H1 (cell line): ENCODE results near the gene TOM1L2. TPM values are rescaled to one million over a fixed set of nuclear protein-coding genes. Genes with fewer than 3 reads are reported as not detected.

ENCODE experiments used
- ASH2L ChIP-seq: fragments of 200-600, 300-600 bp; sonication (generic); IDR thresholded peaks from one replicate; pipeline ENCODE4 v1.7.1; 2017; ENCODE audit warnings: low read length
- CEBPB ChIP-seq: IDR thresholded peaks from 2 replicates; pipeline ENCODE4 v1.6.1; 2012; ENCODE audit warnings: low read depth, low read length
- CTBP2 ChIP-seq: IDR thresholded peaks from 2 replicates; pipeline ENCODE4 v1.7.0; 2011; ENCODE audit warnings: borderline replicate concordance, mild to moderate bottlenecking, moderate library complexity, mixed read lengths, low read length; ENCODE audit not compliant: insufficient read depth, insufficient read length
- CTCF ChIP-seq, 3 experiments: IDR thresholded peaks; 1 replicate in 2 of 3; 2 replicates in 1 of 3; pipeline versions ENCODE4 v1.5.1 to v1.6.1; 2011; ENCODE audit warnings: low read length in 3 of 3, mild to moderate bottlenecking in 3 of 3, inconsistent platforms in 2 of 3, low read depth in 1 of 3, moderate library complexity in 1 of 3; ENCODE audit not compliant: insufficient read depth in 1 of 3; ENCODE audit errors: control extremely low read depth in 1 of 3
- E2F6 ChIP-seq: IDR thresholded peaks from 2 replicates; pipeline ENCODE4 v1.6.1; 2012; ENCODE audit warnings: inconsistent platforms
- EGR1 ChIP-seq: IDR thresholded peaks from 2 replicates; pipeline ENCODE4 v1.6.1; 2011; ENCODE audit warnings: low read depth, low read length, borderline replicate concordance
- GTF2F1 ChIP-seq: IDR thresholded peaks from 2 replicates; pipeline ENCODE4 v1.6.1; 2012; ENCODE audit warnings: low read depth, low read length, improper control_type of control experiment, borderline replicate concordance
- HDAC6 ChIP-seq: IDR thresholded peaks from one replicate; pipeline ENCODE4 v1.7.1; 2012; ENCODE audit warnings: low read depth, mild to moderate bottlenecking, inconsistent platforms, low read length, moderate library complexity
- JUN ChIP-seq: IDR thresholded peaks from 2 replicates; pipeline ENCODE4 v1.6.1; 2011; ENCODE audit warnings: low read depth, mild to moderate bottlenecking, improper control_type of control experiment, low read length
- MAX ChIP-seq: IDR thresholded peaks from 2 replicates; pipeline ENCODE4 v1.6.1; 2012; ENCODE audit warnings: inconsistent platforms
- POLR2AphosphoS5 ChIP-seq: IDR thresholded peaks from 2 replicates; pipeline ENCODE4 v1.6.1; 2011; ENCODE audit warnings: low read depth, low read length
- RAD21 ChIP-seq, 2 experiments: IDR thresholded peaks in 1 of 2; conservative IDR thresholded peaks in 1 of 2; 2 replicates each; pipeline ENCODE4 v1.6.1; 2011; ENCODE audit warnings: low read depth in 2 of 2, low read length in 2 of 2, improper control_type of control experiment in 1 of 2, inconsistent platforms in 1 of 2, mild to moderate bottlenecking in 1 of 2, moderate library complexity in 1 of 2
- RFX5 ChIP-seq: IDR thresholded peaks from 2 replicates; pipeline ENCODE4 v1.6.1; 2011; ENCODE audit warnings: low read depth, low read length, improper control_type of control experiment, borderline replicate concordance
- RNF2 ChIP-seq: fragments of 200-900, 300-1000 bp; sonication (generic); IDR thresholded peaks from 2 replicates; pipeline ENCODE4 v1.7.1; 2016; ENCODE audit warnings: borderline replicate concordance, low read depth, mild to moderate bottlenecking, antibody characterized with exemption, low read length; ENCODE audit not compliant: poor library complexity, severe bottlenecking; ENCODE audit errors: missing control alignments
- SP4 ChIP-seq: IDR thresholded peaks from 2 replicates; pipeline ENCODE4 v1.6.1; 2012; ENCODE audit warnings: low read length, inconsistent platforms
- SRF ChIP-seq: IDR thresholded peaks from 2 replicates; pipeline ENCODE4 v1.6.1; 2011; ENCODE audit warnings: mild to moderate bottlenecking, low read depth, low read length, moderate library complexity
- SUZ12 ChIP-seq: fragments of 200-600 bp; sonication (generic); IDR thresholded peaks from 2 replicates; pipeline ENCODE4 v1.6.1; 2012; ENCODE audit warnings: mild to moderate bottlenecking, inconsistent platforms, low read length, moderate library complexity, mixed read lengths
- TAF1 ChIP-seq: IDR thresholded peaks from 2 replicates; pipeline ENCODE4 v1.6.1; 2011; ENCODE audit warnings: mild to moderate bottlenecking, low read depth, low read length
- TBP ChIP-seq: IDR thresholded peaks from 2 replicates; pipeline ENCODE4 v1.6.1; 2011; ENCODE audit warnings: low read depth, low read length, improper control_type of control experiment
- TCF12 ChIP-seq: IDR thresholded peaks from 2 replicates; pipeline ENCODE4 v1.6.1; 2011; ENCODE audit warnings: low read depth, mild to moderate bottlenecking, low read length
- polyA plus RNA-seq, 7 experiments: library from polyadenylated mRNA; depleted of rRNA in 3 of 7; stranded (reverse) in 5 of 7; unstranded in 2 of 7; fragments of >200 nt in 5 of 7; fragments of 200-250 nt in 2 of 7; gene quantifications; 1 replicate in 5 of 7; 2 replicates in 1 of 7; 4 replicates in 1 of 7; pipeline versions ENCODE4 v1.2.1 to v1.2.3, GENCODE V29; 2011 to 2013; ENCODE audit warnings: missing spikeins in 2 of 7, mixed read lengths in 2 of 7
- total RNA-seq: library from RNA; stranded (reverse); fragmentation: NEBNext Ultra II Directional; extraction: Animal tissue kit (Norgen Biotek cat#: 25700); gene quantifications from 2 replicates; pipeline ENCODE4 v1.2.1, GENCODE V29; 2021

The TOM1L2 gene
- total and polyA plus RNA-seq, 2 of the 8 experiments (the other 6 are each of a cell fraction or from before 2014, with no cell fraction given): 2.0 to 3.4 TPM

GRCh38 chr17:17810084-17810894 lies 161.9 kb downstream of the TOM1L2 start (continued):
- TF ChIP-seq TAF1 (peak; percentile 58; the same call in 1 of the 2 replicates), SRF (no peak), E2F6 (no peak), RAD21 (IDR thresholded peaks at IDR 0.05 in 1 of 2, conservative IDR thresholded peaks at IDR 0.05 in 1 of 2; ENCODE audit: low read depth in 2 of 2, low read length in 2 of 2) (peak in 1 of 2 experiments; percentile 29; a peak in 1 of 4 replicates), RNF2 (peak; percentile 49), MAX (peak; percentile 37; the same call in 1 of the 2 replicates), CEBPB (no peak), POLR2AphosphoS5 (peak; percentile 44; the same call in 1 of the 2 replicates), EGR1 (peak; percentile 68), ASH2L (no peak), RFX5 (peak; percentile 57; the same call in 1 of the 2 replicates), CTBP2 (no peak), GTF2F1 (no peak), SUZ12 (no peak), CTCF (IDR thresholded peaks at IDR 0.05; ENCODE audit: control extremely low read depth in 1 of 3, insufficient read depth in 1 of 3, low read depth in 1 of 3, low read length in 3 of 3) (peak in 2 of 3 experiments; percentile 5 to 22; a peak in 2 of 4 replicates), JUN (no peak), HDAC6 (no peak), SP4 (no peak), TCF12 (no peak), TBP (peak; percentile 22; the same call in 1 of the 2 replicates)
